Mononuclear cell (primary cell): Measurements from ENCODE around the gene TACC2. TPM values are rescaled to one million over a fixed set of nuclear protein-coding genes. Genes with fewer than 3 reads are reported as not detected.

Source experiments
- H3K27me3 ChIP-seq: 2 replicates; pipeline ENCODE4 v1.6.0; 2011; ENCODE audit warnings: low read length, control low read depth; ENCODE audit not compliant: insufficient read depth
- H3K4me1 ChIP-seq: 2 replicates; pipeline ENCODE4 v1.5.1; 2011; ENCODE audit warnings: mild to moderate bottlenecking, low read length, control low read depth; ENCODE audit not compliant: insufficient read depth
- H3K4me3 ChIP-seq: 2 replicates; pipeline ENCODE4 v1.5.1; 2011; ENCODE audit warnings: mild to moderate bottlenecking, low read length, moderate library complexity
- H3K9me3 ChIP-seq: 2 replicates; pipeline ENCODE4 v1.5.1; 2011; ENCODE audit warnings: low read depth, mild to moderate bottlenecking, control low read depth, low read length
- total RNA-seq: library from RNA; depleted of rRNA; stranded (reverse); fragments of >200 nt; gene quantifications from one replicate; pipeline ENCODE4 v1.2.3, GENCODE V29; 2012

The TACC2 gene
- total RNA-seq, 1 donor, result not detected

DNA sequence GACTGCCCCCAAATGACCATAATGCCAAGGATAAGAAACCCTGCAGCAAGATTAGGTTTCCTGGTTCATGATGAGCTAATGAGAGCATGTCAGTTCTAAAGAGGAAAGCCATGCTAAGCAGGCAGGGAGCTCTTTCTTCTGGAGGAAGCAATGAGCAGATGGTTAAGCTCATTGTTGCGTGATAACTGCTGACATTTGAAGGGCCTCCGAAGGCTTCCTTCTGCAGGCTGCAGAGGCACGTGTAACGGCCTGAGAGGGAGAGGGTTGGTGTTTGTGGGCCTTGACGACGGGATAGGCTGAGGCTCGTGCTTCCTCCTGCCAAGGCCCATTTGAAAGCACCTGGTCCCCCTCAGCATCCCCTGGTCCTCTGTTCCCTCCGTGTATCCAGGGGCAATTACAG is 218.6 kb downstream of the TACC2 start:
- no peaks in the 10 kb centered on the region for H3K9me3 ChIP-seq
- H3K4me3 ChIP-seq, result no peak overlapping the region
- H3K4me1 ChIP-seq, result no peaks in the 10 kb centered on the region
- no peaks in the 10 kb centered on the region for H3K27me3 ChIP-seq

GRCh38 chr10:122208571-122209430 is 219.8 kb downstream of the TACC2 start:
- H3K27me3 ChIP-seq, result no peaks in the 10 kb centered on the region
- H3K4me3 ChIP-seq, result no peak overlapping the region
- H3K4me1 ChIP-seq, result no peaks in the 10 kb centered on the region
- H3K9me3 ChIP-seq, result no peaks in the 10 kb centered on the region

- Histone ChIP-seq H3K9me3 (no peaks in the 10 kb centered on the region), H3K27me3 (no peaks in the 10 kb centered on the region), H3K4me3 (no peak overlapping the region), H3K4me1 (no peaks in the 10 kb centered on the region)
These were observed 221.7 kb downstream of the TACC2 start for GRCh38 chr10:122210481-122211265.

DNA sequence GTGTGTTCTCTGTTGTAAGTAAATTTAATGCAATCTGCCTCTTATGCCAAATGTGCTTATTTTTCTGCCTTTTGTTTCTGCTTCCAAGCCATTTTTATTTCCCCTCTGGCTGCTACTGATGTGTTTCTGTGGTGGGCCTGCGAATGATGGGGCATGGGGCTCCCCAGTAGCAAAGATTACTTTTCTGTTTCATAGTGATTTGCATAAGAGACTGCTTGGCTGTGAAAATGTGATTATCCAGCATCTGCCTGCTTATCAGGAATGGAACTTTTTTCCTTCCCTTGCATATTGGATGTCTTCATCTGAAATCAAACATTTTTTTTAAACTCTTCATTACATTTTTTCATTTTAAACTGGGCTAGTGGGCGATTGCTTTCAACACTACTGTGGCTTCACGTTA is 224.4 kb downstream of the TACC2 start:
- H3K9me3 ChIP-seq, result no peaks in the 10 kb centered on the region
- H3K4me3 ChIP-seq, result no peak overlapping the region
- no peaks in the 10 kb centered on the region for H3K27me3 ChIP-seq
- no peaks in the 10 kb centered on the region for H3K4me1 ChIP-seq

DNA sequence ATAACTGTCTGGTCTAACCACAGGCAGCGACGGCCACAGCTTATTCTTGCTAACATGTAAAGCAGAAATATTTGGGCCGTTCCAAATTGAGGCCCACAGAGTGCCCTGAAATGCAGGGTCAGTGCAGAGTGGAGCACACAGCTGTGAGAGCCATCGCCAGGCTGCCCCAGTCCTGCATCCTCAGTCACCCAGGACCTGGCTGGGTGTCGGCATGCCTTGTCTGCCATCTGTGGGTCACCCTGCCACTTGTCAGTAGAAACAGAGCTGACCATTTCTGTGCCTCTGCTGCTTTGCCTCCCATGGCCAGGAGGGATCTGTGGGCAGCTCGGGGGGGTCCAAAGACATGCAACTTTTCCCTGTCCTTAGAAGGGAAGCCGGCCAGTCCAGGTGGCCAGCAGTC is 224.8 kb downstream of the TACC2 start:
- Histone ChIP-seq H3K27me3 (no peaks in the 10 kb centered on the region), H3K4me3 (no peak overlapping the region), H3K9me3 (no peaks in the 10 kb centered on the region), H3K4me1 (no peaks in the 10 kb centered on the region)

- no peaks in the 10 kb centered on the region for H3K4me1 ChIP-seq
- H3K9me3 ChIP-seq, result no peaks in the 10 kb centered on the region
- no peaks in the 10 kb centered on the region for H3K27me3 ChIP-seq
- no peak overlapping the region for H3K4me3 ChIP-seq
These were observed 227.1 kb downstream of the TACC2 start for GRCh38 chr10:122216047-122216446.

DNA sequence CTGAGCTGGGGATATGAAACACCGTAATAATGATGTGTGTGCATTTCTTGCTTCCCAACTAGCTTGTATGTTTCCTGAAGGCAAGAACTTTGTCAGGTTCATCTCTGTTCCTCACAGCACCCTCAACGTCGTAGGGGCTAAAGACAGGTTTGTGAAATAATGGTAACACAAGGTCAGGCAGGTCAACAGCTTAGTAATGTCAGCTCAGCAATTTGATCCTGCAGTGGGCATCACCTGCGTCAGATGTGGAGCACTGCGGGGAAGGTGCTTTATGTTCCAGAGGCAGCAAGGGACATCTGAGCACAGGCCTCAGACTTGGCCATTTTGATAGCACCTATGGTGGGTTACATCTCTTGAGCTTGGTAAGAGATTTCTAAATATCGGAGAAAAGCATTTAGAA is 230.4 kb downstream of the TACC2 start:
- Histone ChIP-seq H3K27me3 (no peaks in the 10 kb centered on the region), H3K9me3 (no peaks in the 10 kb centered on the region), H3K4me3 (no peak overlapping the region), H3K4me1 (no peaks in the 10 kb centered on the region)

DNA sequence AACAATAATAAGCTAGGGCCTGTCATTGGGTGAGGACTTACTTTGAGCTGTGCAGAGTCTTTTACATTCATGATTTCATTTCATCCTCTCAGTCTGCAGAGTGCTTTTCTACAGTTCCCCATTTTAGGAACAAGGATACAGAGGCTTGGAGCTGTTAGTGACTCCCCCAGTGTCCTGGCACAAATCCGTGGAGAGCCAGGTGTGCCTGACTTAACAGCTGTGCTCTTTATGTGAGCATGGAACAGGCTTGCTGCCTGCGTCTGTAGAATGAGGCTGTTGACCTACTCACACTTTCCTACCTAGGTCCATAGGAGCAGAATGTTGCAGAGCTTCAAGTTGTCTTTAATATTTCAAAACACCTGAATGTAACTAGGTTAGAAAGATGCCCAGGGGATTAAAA is 231.8 kb downstream of the TACC2 start:
- H3K9me3 ChIP-seq, result no peaks in the 10 kb centered on the region
- no peaks in the 10 kb centered on the region for H3K4me1 ChIP-seq
- no peak overlapping the region for H3K4me3 ChIP-seq

DNA sequence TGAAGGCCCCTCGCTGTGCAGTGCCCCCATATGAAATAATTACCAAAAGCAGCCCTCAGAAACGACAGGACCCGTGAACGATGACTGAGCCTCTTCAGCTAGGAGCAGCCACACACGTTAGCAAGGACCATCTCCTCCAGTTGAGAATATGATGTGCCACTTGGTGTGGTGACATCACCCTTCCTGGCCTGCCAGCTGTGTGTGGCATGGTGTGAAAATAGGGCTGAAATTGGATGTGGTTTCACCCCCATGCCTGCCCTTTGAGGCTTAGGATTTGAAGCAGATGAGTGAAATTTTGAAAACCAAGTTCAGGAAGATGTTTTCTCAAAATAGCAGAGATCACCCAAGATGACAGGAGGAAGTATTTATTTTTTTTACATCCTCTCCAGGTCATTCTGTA is 233.0 kb downstream of the TACC2 start:
- Histone ChIP-seq H3K4me3 (no peak overlapping the region), H3K27me3 (no peaks in the 10 kb centered on the region), H3K4me1 (no peaks in the 10 kb centered on the region), H3K9me3 (no peaks in the 10 kb centered on the region)

More for the DNA sequence above, 231.8 kb downstream of the TACC2 start:
- no peaks in the 10 kb centered on the region for H3K27me3 ChIP-seq

GRCh38 chr10:122222638-122223037 is 233.7 kb downstream of the TACC2 start:
- no peaks in the 10 kb centered on the region for H3K27me3 ChIP-seq
- no peak overlapping the region for H3K4me3 ChIP-seq
- H3K4me1 ChIP-seq, result no peaks in the 10 kb centered on the region
- no peaks in the 10 kb centered on the region for H3K9me3 ChIP-seq

DNA sequence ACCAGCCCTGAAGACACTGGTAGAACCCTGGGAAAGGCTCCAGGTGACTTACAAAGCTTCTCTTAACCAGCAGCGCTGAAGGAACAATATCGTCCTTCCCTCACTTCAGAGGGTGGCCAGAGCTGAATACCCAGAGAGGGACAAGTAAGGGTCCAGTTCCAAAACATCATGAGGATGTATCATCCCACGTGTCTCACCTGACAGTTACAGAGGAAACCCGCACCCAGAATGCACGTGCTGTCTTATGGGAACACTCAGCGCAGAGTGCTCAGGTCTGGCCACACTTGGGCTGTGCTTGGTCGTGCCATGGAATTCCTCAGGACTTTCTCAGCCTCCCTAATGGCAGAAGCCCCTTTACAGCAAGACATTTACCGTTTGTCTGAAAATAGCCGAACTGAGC is 235.2 kb downstream of the TACC2 start:
- Histone ChIP-seq H3K4me3 (no peak overlapping the region), H3K9me3 (no peaks in the 10 kb centered on the region), H3K27me3 (no peaks in the 10 kb centered on the region), H3K4me1 (no peaks in the 10 kb centered on the region)

DNA sequence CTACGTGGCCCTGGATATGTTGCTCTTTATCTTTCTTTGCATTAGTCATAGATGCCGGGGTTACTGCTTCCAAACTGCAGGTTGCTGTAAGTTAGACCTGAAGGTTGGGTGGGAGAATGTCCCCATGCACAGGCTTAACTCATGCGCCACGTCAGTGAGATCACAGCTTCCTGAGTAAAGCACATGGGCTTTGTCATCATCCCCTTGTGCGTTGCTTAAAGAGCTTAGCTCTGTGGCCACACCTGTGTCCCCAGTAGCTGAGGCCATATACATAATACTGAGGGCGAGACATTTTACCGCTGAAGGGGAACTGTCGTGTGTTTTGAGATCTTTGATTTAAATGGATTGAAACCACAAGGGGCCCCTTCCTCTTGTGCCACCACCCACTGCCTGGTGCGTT is 236.4 kb downstream of the TACC2 start:
- Histone ChIP-seq H3K27me3 (no peaks in the 10 kb centered on the region), H3K4me1 (no peaks in the 10 kb centered on the region), H3K9me3 (no peaks in the 10 kb centered on the region), H3K4me3 (no peak overlapping the region)

- no peaks in the 10 kb centered on the region for H3K9me3 ChIP-seq
- no peaks in the 10 kb centered on the region for H3K27me3 ChIP-seq
- no peak overlapping the region for H3K4me3 ChIP-seq
- H3K4me1 ChIP-seq, result no peaks in the 10 kb centered on the region
These were observed 238.8 kb downstream of the TACC2 start for GRCh38 chr10:122227754-122228153.

DNA sequence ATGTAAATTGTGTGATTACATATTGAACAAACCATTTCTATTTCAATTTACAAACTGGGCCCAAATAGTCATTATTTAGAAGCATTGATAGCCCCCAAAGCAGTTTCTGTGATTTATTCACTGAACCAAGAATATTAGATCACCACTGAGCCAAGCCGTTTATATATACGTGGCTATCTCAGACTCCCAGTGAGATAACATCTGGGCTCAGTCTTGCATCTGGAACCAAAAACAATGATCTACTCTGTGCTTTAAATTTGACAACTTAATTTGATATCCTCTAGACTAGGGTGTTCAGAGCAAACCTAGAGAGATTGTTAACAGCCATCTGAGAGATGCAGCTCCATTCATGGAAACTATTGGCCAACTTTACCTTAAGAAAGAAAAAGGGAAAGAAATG is 240.7 kb downstream of the TACC2 start:
- Histone ChIP-seq H3K4me3 (no peak overlapping the region), H3K27me3 (no peaks in the 10 kb centered on the region), H3K9me3 (no peaks in the 10 kb centered on the region), H3K4me1 (no peaks in the 10 kb centered on the region)

DNA sequence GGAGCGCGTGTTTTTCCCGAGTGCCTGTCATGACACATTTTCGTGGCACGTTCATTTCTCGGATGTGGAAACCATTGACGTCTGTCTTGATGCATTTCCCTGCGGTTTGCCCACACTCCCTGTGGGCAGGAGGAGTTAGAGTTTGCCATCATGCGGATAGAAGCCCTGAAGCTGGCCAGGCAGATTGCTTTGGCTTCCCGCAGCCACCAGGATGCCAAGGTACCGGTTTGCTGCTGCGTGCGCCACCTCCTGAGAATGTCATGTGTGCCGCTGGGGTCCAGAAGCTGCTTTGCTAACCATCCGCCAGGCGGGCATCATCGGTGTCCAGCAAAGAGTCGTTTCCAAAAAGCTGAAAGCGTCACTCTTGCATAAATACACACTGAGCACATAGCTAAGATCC is 241.3 kb downstream of the TACC2 start:
- Histone ChIP-seq H3K4me3 (no peak overlapping the region), H3K27me3 (no peaks in the 10 kb centered on the region), H3K4me1 (no peaks in the 10 kb centered on the region), H3K9me3 (no peaks in the 10 kb centered on the region)
